AG09309 (cell line): ENCODE measurements around the gene SWAP70.

Source experiments
- DNase-seq: peaks from one replicate; pipeline ENCODE4 v3.0.0-alpha.2; 2010; ENCODE audit warnings: low read depth
- H3K4me3 ChIP-seq: 2 replicates; pipeline ENCODE4 v1.5.1; 2011; ENCODE audit warnings: mild to moderate bottlenecking, low read depth, low read length, moderate library complexity; ENCODE audit not compliant: control insufficient read depth
- TF ChIP-seq, protein P1 (sequence below): IDR thresholded peaks from 2 replicates; pipeline ENCODE4 v1.5.1; 2011; ENCODE audit warnings: mild to moderate bottlenecking, low read depth, low read length, inconsistent platforms; ENCODE audit not compliant: insufficient read depth, control insufficient read depth; ENCODE audit errors: missing control alignments

The SWAP70 gene

DNA sequence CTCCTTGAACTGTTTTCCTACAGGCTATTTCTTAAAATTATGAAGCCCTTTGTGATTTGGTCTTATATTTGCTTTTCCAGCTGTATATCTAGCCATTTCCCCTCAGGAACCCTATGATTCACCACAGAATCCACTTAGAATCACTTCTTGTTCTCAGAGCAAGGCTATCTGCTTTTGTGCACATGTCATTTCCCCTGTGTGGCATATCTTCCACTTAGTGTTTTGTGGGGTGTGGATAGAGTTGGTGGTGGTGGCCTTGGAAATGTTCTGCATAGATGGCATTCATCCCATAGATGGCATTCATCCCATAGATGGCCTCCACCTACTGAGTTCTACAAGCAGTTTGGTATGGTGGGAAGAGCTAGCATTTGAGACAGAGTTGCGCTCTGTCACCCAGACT, 44.7 kb downstream of the SWAP70 start:
- no peak for DNase-seq
- no peak overlapping the region for H3K4me3 ChIP-seq
- TF ChIP-seq, protein P1, sequence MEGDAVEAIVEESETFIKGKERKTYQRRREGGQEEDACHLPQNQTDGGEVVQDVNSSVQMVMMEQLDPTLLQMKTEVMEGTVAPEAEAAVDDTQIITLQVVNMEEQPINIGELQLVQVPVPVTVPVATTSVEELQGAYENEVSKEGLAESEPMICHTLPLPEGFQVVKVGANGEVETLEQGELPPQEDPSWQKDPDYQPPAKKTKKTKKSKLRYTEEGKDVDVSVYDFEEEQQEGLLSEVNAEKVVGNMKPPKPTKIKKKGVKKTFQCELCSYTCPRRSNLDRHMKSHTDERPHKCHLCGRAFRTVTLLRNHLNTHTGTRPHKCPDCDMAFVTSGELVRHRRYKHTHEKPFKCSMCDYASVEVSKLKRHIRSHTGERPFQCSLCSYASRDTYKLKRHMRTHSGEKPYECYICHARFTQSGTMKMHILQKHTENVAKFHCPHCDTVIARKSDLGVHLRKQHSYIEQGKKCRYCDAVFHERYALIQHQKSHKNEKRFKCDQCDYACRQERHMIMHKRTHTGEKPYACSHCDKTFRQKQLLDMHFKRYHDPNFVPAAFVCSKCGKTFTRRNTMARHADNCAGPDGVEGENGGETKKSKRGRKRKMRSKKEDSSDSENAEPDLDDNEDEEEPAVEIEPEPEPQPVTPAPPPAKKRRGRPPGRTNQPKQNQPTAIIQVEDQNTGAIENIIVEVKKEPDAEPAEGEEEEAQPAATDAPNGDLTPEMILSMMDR: no peak

DNA sequence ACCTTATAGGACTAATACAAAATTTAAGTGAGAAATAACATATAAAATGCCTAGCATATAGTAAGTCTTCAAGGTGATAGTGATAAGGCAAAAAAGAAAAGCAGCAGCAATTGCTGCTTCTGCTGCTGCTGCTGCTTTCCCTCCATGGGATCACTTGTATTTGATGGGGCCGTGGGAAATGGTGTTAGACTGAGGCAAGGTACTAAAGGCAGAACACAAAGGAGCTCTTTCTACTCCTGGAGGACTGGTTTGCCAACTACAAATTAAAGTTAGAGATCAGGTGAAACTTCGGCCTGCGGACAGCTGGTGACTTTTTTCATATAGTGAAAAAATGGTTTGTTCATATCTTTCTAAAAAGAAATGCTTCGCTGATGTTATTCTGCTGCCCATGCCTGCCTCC, 46.3 kb downstream of the SWAP70 start:
- no peak overlapping the region for H3K4me3 ChIP-seq
- no peak for DNase-seq
- TF ChIP-seq, protein P1: no peak

- no peak for DNase-seq
- TF ChIP-seq, protein P1: no peak
- H3K4me3 ChIP-seq: no peak overlapping the region
These were observed 47.0 kb downstream of the SWAP70 start for GRCh38 chr11:9710852-9711251.

DNA sequence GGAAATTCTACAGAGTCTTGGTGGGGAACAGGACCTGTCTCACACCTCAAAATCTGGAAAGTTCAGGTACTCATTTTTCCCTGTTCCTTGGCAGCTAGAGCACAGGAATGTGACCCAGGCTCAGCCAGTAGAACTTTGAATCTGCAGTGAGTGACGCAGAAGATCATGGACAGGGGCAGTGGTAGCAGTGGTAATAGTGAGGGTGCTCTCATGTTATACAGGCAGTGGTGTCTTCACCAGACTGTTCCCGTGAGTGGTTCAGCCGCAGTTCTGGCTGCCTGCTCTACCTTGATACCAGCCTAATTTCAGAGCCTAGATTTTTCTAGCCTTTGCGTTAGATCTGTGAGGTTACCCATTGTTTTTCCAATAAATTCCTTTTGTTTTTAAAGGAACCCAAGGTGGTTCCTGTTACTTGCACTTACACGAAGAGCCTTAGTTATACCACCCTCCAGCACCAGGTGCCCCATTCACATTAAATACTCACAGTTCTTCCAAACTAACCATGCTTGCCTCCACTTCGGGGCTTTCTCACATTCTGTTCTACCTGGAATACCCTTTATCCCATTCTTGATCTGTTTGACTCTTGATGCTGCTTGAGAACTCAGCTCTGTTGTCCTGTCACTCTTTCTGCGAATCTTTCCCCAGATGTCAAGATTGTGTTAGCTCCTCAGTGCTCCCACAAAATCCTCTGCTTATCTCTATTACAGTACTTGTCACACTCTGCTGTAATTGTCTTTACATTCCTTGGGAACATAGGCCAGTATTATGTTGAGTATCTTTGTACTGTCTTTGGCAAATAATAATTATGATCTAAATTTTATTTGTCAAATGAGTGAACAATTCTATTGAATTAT, 47.8 kb downstream of the SWAP70 start:
- no peak overlapping the region for H3K4me3 ChIP-seq
- TF ChIP-seq, protein P1: no peak
- no peak for DNase-seq

DNA sequence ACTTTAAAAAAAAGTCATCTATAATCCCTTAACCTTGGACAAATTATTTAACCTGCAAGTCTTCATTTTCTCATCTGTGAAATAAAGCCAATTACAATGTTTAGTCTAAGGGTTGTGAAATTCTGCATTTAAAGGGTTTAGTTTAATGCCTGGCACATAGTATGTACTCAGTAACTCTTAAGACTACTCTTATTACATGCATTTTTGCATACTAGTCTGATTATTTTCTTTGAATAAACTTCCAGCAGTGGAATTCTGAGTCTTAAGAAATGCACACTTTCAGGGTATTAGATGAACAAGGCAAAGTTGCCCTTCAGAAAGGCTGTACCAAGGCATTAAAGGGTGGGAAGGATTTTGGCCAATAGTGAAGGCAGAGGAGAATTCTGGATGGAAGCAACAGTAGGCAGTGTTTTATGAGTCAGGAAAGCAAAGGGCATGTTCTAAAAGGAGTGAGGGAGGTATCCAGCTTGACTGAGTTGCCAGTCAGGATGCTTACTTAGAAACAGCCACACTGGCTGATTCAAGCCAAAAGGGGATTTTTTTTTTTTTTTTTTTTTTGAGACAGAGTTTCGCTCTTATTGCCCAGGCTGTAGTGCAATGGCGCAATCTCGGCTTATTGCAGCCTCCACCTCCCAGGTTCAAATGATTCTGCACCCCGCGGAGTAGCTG, 50.5 kb downstream of the SWAP70 start:
- no peak overlapping the region for H3K4me3 ChIP-seq
- no peak for DNase-seq
- TF ChIP-seq, protein P1: no peak

DNA sequence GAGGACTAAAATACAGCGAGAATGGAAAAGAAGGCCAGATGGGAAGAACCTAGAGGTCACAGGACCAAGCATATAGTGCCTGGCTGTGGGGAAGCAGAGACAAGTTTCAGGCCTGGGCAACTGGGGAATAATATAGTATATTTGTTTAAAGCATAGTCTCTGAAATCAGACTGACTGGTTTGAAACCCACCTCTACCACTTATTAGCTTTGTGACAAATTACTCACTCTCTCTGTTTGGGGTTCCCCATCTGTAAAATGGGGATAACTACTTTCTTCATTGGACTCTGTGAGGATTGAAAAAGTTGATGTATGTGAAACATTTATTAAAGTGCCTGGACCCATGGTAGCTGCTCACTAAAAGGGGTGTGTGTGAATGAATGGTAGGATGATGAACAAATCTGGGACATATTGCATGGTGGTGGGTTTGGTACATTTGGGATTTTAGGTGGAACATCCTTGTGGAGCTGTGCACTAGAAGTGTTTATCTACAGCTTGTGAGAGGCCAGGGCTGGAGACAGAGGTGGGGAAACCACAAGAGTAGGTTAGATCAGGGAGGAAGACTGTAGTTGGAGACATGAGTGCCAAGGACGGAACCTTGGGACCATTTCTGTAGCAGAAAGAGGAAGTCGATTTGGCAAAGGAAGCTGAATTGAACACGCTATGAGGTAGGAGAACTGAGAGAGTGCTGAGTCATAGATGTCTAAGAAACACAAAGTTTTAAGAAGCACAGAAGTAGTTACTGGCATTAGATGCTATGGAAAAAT, 52.6 kb downstream of the SWAP70 start:
- no peak for DNase-seq
- H3K4me3 ChIP-seq: no peak overlapping the region
- TF ChIP-seq, protein P1: no peak
